K562 (cell line): ENCODE data around the gene FASTK. TPM values are rescaled to one million over a fixed set of nuclear protein-coding genes. Genes with fewer than 3 reads are reported as not detected.

Experiments
- ATAC-seq: fragments of 200-7000 bp; cut with Tn5 transposase; 3 replicates; pipeline ENCODE4 v1.9.1; 2020; ENCODE audit warnings: moderate library complexity
- BruUV-seq: library from RNA; stranded (reverse); fragments of 400-500 nt; replicated peaks from 2 replicates; lab custom pipeline; 2021; lab: Mats Ljungman, UMichigan
- CTCF ChIA-PET: fragments of 300-600 bp; formaldehyde crosslinking; extraction: SDS; loops from one replicate; lab custom pipeline; 2021; ENCODE audit warnings: low intra/inter-chr PET ratio; lab: Yijun Ruan, JAX
- POLR2A ChIA-PET: fragments of 300-600, 350-650 bp; sonication (Branson Sonifier 250); formaldehyde crosslinking; extraction: SDS; loops from one replicate; lab custom pipeline; 2021; ENCODE audit warnings: antibody characterized with exemption, inconsistent platforms; lab: Yijun Ruan, JAX
- DNase-seq, 4 experiments: peaks; one replicate each; pipeline versions ENCODE4 v3.0.0 to v3.0.0-alpha.2; 2011 to 2018; ENCODE audit warnings: low spot score in 3 of 4, mixed read lengths in 3 of 4; ENCODE audit errors: extremely low read depth in 1 of 4
- FAIRE-seq: peaks from 2 replicates; lab custom pipeline; 2011; peaks lifted over from hg19 to GRCh38; lab: Jason Lieb, UNC
- H2AFZ ChIP-seq: 2 replicates; pipeline ENCODE4 v1.6.0; 2011; ENCODE audit warnings: low read depth, low read length, control low read depth, inconsistent platforms
- H3K27ac ChIP-seq: fragments of 200-600 bp; 3 replicates; pipeline ENCODE4 v1.8.0; 2011; ENCODE audit warnings: low read depth, mild to moderate bottlenecking, control low read depth, inconsistent platforms, low read length, moderate library complexity, mixed read lengths; ENCODE audit errors: extremely low read depth
- H3K27me3 ChIP-seq, 2 experiments: fragments of 300-600 bp in 1 of 2; 2 replicates in 1 of 2; 3 replicates in 1 of 2; pipeline versions ENCODE4 v1.6.0 to v1.8.0; 2011; ENCODE audit warnings: inconsistent platforms in 2 of 2, low read length in 2 of 2, mild to moderate bottlenecking in 1 of 2, mixed read lengths in 1 of 2, moderate library complexity in 1 of 2; ENCODE audit not compliant: control insufficient read depth in 2 of 2, insufficient read depth in 2 of 2
- H3K36me3 ChIP-seq: fragments of 300-600 bp; 3 replicates; pipeline ENCODE4 v1.8.0; 2011; ENCODE audit warnings: mild to moderate bottlenecking, low read length, inconsistent platforms; ENCODE audit not compliant: control insufficient read depth, insufficient read depth
- H3K4me1 ChIP-seq, 2 experiments: fragments of 200-600 bp in 1 of 2; replicated peaks in 1 of 2; 2 replicates in 1 of 2; 3 replicates in 1 of 2; pipeline versions ENCODE4 v1.5.1 to v1.8.0; 2011; ENCODE audit warnings: inconsistent platforms in 2 of 2, low read length in 2 of 2, mild to moderate bottlenecking in 1 of 2, mixed read lengths in 1 of 2, moderate library complexity in 1 of 2; ENCODE audit not compliant: control insufficient read depth in 2 of 2, insufficient read depth in 2 of 2
- H3K4me2 ChIP-seq: 2 replicates; pipeline ENCODE4 v1.6.1; 2011; ENCODE audit warnings: low read length, control low read depth, inconsistent platforms, mixed read lengths; ENCODE audit not compliant: insufficient read depth
- H3K4me3 ChIP-seq: fragments of 200-600 bp; sonication (generic), shearing (Covaris generic); 2 replicates; pipeline ENCODE4 v1.5.1; 2016; ENCODE audit warnings: control low read depth, inconsistent platforms
- H3K79me2 ChIP-seq: fragments of 200-600 bp; 3 replicates; pipeline ENCODE4 v1.8.0; 2011; ENCODE audit warnings: low read length, inconsistent platforms; ENCODE audit not compliant: control insufficient read depth, insufficient read depth
- H3K9ac ChIP-seq, 2 experiments: 2 replicates each; pipeline versions ENCODE4 v1.6.0 to v1.6.1; 2011; ENCODE audit warnings: low read depth in 2 of 2, low read length in 2 of 2, control low read depth in 1 of 2, inconsistent platforms in 1 of 2, mild to moderate bottlenecking in 1 of 2, mixed read lengths in 1 of 2; ENCODE audit not compliant: insufficient read depth in 1 of 2
- H3K9me1 ChIP-seq: one replicate; pipeline ENCODE4 v1.6.0; 2011; ENCODE audit warnings: inconsistent platforms, mild to moderate bottlenecking, low read length, moderate library complexity; ENCODE audit not compliant: control insufficient read depth, insufficient read depth
- H3K9me3 ChIP-seq: replicated peaks from 2 replicates; pipeline ENCODE4 v1.5.1; 2011; ENCODE audit warnings: low read depth, low read length, inconsistent platforms; ENCODE audit not compliant: control insufficient read depth, insufficient read depth
- H4K20me1 ChIP-seq: replicated peaks from 2 replicates; pipeline ENCODE4 v1.6.1; 2011; ENCODE audit warnings: low read length, inconsistent platforms, mixed read lengths; ENCODE audit not compliant: control insufficient read depth, insufficient read depth
- CBFA2T2 ChIP-seq: fragments of 450-650 bp; conservative IDR thresholded peaks from 2 replicates; pipeline ENCODE4 v1.6.1; 2017; ENCODE audit warnings: mild to moderate bottlenecking
- ELF1 ChIP-seq: fragments of 200-800 bp; sonication (Bioruptor generic); IDR thresholded peaks from 2 replicates; pipeline ENCODE4 v1.6.1; 2016; ENCODE audit warnings: missing genetic modification characterization, missing compliant biosample characterization
- LCOR ChIP-seq: sonication (generic); formaldehyde crosslinking; IDR thresholded peaks from 2 replicates; pipeline ENCODE4 v1.8.0; 2022; ENCODE audit warnings: mild to moderate bottlenecking, missing genetic modification reagents
- RBFOX2 ChIP-seq: fragments of 200-400 bp; formaldehyde crosslinking; IDR thresholded peaks from 2 replicates; pipeline ENCODE4 v1.6.1; 2017; ENCODE audit warnings: low read depth, mild to moderate bottlenecking, low read length, moderate library complexity
- RBM22 ChIP-seq: fragments of 200-400 bp; formaldehyde crosslinking; IDR thresholded peaks from 2 replicates; pipeline ENCODE4 v1.6.1; 2018; ENCODE audit warnings: low read length, low read depth; ENCODE audit not compliant: poor library complexity, severe bottlenecking
- ZNF12 ChIP-seq: sonication (generic); formaldehyde crosslinking; IDR thresholded peaks from 2 replicates; pipeline ENCODE4 v1.4.0; 2020; ENCODE audit warnings: mild to moderate bottlenecking, missing genetic modification reagents
- ZNF263 ChIP-seq: sonication (generic); formaldehyde crosslinking; IDR thresholded peaks from 2 replicates; pipeline ENCODE4 v1.8.0; 2022; ENCODE audit warnings: mild to moderate bottlenecking, missing genetic modification reagents, borderline replicate concordance
- ZNF316 ChIP-seq: fragments of 450-650 bp; IDR thresholded peaks from 2 replicates; pipeline ENCODE4 v1.6.1; 2016
- WGBS: fragments of 100-300 bp; shearing (Covaris generic); methylation state at CpG from one replicate; pipeline ENCODE4 v1.1.6; 2016; ENCODE audit warnings: low coverage, mixed read lengths; ENCODE audit not compliant: insufficient coverage; ENCODE audit errors: missing lambda C conversion rate; 5-methylcytosine and 5-hydroxymethylcytosine counted together
- in situ Hi-C: fragments of 300-500 bp; cut with MboI; formaldehyde crosslinking; loops from 4 replicates; pipeline ENCODE4 v1.15.0; 2018; ENCODE audit warnings: inconsistent platforms, mixed read lengths
- intact Hi-C: fragments of 100-400 bp; cut with micrococcal nuclease; formaldehyde crosslinking; loops from 2 replicates; pipeline ENCODE4 v1.14.2; 2022
- polyA plus RNA-seq, 8 experiments: library from polyadenylated mRNA; depleted of rRNA in 4 of 8; stranded (reverse) in 5 of 8; unstranded in 3 of 8; fragments of >200 nt; fragmentation: Nextera tagmentation in 2 of 8; fragmentation: Illumina TruSeq in 1 of 8; extraction: Ambion mirVana in 2 of 8; extraction: Trizol in 1 of 8; gene quantifications; 2 replicates each; pipeline versions ENCODE4 v1.2.1 to v1.2.3, GENCODE V29; 2011 to 2014; ENCODE audit warnings: inconsistent platforms in 1 of 8, missing spikeins in 1 of 8
- total RNA-seq, 7 experiments: library from RNA; depleted of rRNA in 6 of 7; stranded (reverse); fragments of >200 nt in 6 of 7; fragmentation: Illumina TruSeq in 2 of 7; extraction: Trizol in 2 of 7; gene quantifications; 2 replicates each; pipeline versions ENCODE4 v1.2.1 to v1.2.3, GENCODE V29; 2011 to 2021; ENCODE audit warnings: low replicate concordance in 1 of 7
- TF ChIP-seq, protein P1 (sequence below): sonication (generic); formaldehyde crosslinking; IDR thresholded peaks from 2 replicates; pipeline ENCODE4 v1.8.1; 2023; ENCODE audit warnings: mild to moderate bottlenecking, missing genetic modification reagents
- TF ChIP-seq, protein P2 (sequence below): sonication (generic); formaldehyde crosslinking; IDR thresholded peaks from 2 replicates; pipeline ENCODE4 v1.4.0; 2020; ENCODE audit warnings: mild to moderate bottlenecking, missing genetic modification reagents

The FASTK gene
- total and polyA plus RNA-seq, 9 of the 15 experiments (the other 6 are each of a cell fraction or from before 2014, with no cell fraction given) = 0.51 to 150 (median 48.2) TPM

DNA sequence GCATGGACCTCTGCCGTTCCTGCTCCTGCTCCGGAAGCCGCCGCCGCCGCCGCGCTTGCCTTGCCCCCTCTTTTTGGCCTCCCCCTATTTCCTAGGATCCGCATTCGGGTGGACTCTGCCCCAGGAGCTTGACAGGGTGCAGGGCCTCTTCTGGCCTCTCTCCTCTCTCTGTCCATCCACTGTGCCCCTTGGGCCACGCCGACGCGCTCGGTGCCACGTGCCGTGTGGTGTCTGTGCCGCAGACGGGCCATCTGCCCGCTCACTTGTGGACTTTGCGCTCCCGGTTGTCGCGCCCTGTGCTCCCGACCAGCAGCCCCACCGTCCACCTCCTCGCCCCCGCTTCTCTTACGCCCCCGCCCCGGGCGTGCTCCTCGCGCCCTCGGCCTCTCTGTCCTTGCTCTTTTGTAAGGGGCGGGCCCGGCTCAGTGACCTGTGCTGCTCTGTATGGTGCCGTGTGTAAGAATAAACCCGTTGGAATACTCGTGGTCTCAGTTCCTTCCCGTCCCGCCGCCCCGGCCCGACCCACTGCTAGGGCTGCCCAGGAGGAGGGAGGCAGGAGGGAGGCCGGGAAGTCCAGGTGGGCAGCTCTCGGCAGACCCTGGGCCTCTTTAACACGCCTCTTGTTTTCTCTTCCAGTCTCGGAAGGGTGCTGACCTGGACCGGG is 42.7 kb upstream of the FASTK start (continued):
- TF ChIP-seq, protein P1, sequence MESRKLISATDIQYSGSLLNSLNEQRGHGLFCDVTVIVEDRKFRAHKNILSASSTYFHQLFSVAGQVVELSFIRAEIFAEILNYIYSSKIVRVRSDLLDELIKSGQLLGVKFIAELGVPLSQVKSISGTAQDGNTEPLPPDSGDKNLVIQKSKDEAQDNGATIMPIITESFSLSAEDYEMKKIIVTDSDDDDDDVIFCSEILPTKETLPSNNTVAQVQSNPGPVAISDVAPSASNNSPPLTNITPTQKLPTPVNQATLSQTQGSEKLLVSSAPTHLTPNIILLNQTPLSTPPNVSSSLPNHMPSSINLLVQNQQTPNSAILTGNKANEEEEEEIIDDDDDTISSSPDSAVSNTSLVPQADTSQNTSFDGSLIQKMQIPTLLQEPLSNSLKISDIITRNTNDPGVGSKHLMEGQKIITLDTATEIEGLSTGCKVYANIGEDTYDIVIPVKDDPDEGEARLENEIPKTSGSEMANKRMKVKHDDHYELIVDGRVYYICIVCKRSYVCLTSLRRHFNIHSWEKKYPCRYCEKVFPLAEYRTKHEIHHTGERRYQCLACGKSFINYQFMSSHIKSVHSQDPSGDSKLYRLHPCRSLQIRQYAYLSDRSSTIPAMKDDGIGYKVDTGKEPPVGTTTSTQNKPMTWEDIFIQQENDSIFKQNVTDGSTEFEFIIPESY (CRISPR knock-in tag) = peak; percentile 21; the same call in 1 of the 2 replicates
- TF ChIP-seq ZNF316 (no peak), RBFOX2 (no peak), LCOR (CRISPR knock-in tag) (no peak), CBFA2T2 (no peak), RBM22 (peak; percentile 12), ZNF263 (CRISPR knock-in tag) (no peak)

DNA sequence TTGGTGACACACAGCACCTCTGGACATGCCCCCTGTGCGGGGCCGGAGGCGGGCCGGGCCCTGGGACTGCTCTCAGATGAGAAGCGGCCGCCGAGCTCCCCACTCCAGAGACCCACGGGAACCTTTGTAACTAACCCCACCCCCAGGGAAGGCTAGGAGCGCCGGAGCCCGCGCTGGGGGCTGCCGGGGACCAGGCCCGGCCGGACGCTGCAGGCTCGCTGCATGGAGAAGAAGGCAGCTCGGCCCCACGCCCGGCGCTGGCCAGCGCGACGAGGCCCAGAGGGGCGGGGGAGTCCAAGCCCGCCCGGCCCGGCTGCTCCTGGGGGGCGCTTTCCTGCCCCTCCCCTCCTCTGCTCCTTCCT is 42.2 kb upstream of the FASTK start:
- H3K4me2 ChIP-seq = no peak overlapping the region
- 92% methylated on average over 23 of the region's 29 CpGs for WGBS
- H3K9me1 ChIP-seq = peaks cover 5% of the 10 kb centered on the region
- no peak overlapping the region for H3K9ac ChIP-seq
- H4K20me1 ChIP-seq = peaks cover 18% of the 10 kb centered on the region
- FAIRE-seq (no peak), ATAC-seq (no peak), DNase-seq (no peak)
- POLR2A ChIA-PET = interaction anchor here (1.2 kb wide), 1 partner anchor 9 kb away, joined by 3 read pairs; no protein-coding TSS in a partner anchor
- TF ChIP-seq, protein P2, sequence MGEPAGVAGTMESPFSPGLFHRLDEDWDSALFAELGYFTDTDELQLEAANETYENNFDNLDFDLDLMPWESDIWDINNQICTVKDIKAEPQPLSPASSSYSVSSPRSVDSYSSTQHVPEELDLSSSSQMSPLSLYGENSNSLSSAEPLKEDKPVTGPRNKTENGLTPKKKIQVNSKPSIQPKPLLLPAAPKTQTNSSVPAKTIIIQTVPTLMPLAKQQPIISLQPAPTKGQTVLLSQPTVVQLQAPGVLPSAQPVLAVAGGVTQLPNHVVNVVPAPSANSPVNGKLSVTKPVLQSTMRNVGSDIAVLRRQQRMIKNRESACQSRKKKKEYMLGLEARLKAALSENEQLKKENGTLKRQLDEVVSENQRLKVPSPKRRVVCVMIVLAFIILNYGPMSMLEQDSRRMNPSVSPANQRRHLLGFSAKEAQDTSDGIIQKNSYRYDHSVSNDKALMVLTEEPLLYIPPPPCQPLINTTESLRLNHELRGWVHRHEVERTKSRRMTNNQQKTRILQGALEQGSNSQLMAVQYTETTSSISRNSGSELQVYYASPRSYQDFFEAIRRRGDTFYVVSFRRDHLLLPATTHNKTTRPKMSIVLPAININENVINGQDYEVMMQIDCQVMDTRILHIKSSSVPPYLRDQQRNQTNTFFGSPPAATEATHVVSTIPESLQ (CRISPR knock-in tag) = no peak
- TF ChIP-seq ZNF12 (no peak), ELF1 (tag) (no peak)
- in situ Hi-C loops = no loop called here
- no peak overlapping the region for H3K27ac ChIP-seq
- H2AFZ ChIP-seq = no peak overlapping the region
- peaks cover 95% of the 10 kb centered on the region for H3K36me3 ChIP-seq
- H3K27me3 ChIP-seq = no peaks in the 10 kb centered on the region; a peak in 1 of 5 replicates
- no peaks in the 10 kb centered on the region for H3K9me3 ChIP-seq
- intact Hi-C loops = no loop called here
- BruUV-seq = no TSS peak
- H3K4me1 ChIP-seq = peaks cover 0 to 53% of the 10 kb centered on the region in 2 experiments; a peak in 1 of 5 replicates
- no peak overlapping the region for H3K4me3 ChIP-seq
- CTCF ChIA-PET = interaction anchor here (0.6 to 4.4 kb wide), 5 partner anchors 45 to 180 kb away, joined by 3 to 74 read pairs (median 13); partner anchors contain the start of gene GBX1
- peaks cover 10% of the 10 kb centered on the region; the same call in 2 of the 3 replicates for H3K79me2 ChIP-seq
